ENCODE results near the gene CDKL5.

Gene CDKL5

GRCh38 chrX:18640686-18641085 lies 215.3 kb downstream of the CDKL5 start:
- in situ Hi-C loops (cut with HindIII; ENCODE audit: low sequenced_read_pairs): no loop called here

DNA sequence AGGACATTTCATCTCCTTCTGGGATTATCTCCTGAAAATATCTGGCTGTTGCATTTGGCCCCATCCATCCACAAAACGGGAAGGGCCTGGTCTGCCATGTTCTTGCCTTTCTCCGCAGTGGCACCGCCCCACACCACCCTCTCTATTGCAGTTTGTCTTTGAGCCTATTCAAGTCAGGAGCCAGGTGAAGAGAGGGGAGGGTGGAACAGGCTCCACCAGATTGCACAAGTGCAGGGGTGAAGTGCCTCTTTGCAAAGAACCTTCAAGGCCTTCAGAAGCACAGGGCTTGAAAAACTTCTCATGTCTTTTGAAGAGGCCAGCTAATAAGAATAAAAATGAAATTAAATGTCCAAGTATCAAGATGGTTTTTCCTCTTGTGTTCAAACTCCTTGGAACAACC lies 217.8 kb downstream of the CDKL5 start:
- in situ Hi-C loops (cut with HindIII; ENCODE audit: low sequenced_read_pairs): no loop called here

DNA sequence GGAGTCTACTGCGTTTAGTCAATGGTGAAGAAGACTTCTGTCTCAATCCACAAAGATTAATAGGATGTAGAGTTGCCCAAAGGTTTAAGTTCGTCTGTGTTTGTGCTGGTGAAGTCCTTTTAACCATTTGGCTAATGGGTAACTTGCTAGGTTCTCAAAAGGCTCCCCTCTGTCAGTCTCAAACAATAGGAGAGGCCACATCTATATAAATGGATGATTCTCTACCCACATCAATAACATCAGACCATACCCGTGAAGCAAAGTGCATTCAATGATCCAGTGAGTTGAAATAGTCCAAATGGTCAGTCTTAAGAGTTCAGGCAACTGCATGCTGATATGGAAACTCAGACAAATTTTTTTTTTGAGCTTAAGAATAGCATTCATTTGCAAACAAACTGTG lies 218.4 kb downstream of the CDKL5 start:
- in situ Hi-C loops (cut with HindIII; ENCODE audit: low sequenced_read_pairs): no loop called here

- in situ Hi-C loops (cut with HindIII; ENCODE audit: low sequenced_read_pairs): no loop called here
Measured at GRCh38 chrX:18647621-18648020, 222.2 kb downstream of the CDKL5 start.

GRCh38 chrX:18649498-18649951 lies 224.1 kb downstream of the CDKL5 start:
- in situ Hi-C loops (cut with HindIII; ENCODE audit: low sequenced_read_pairs): no loop called here

GRCh38 chrX:18650662-18651061 lies 225.3 kb downstream of the CDKL5 start:
- in situ Hi-C loops (cut with HindIII; ENCODE audit: low sequenced_read_pairs): no loop called here

- in situ Hi-C loops (cut with HindIII; ENCODE audit: low sequenced_read_pairs): no loop called here
Measured at GRCh38 chrX:18652636-18653035, 227.2 kb downstream of the CDKL5 start.

- in situ Hi-C loops (cut with HindIII; ENCODE audit: low sequenced_read_pairs): no loop called here
Measured at GRCh38 chrX:18654875-18655836, 229.7 kb downstream of the CDKL5 start.

DNA sequence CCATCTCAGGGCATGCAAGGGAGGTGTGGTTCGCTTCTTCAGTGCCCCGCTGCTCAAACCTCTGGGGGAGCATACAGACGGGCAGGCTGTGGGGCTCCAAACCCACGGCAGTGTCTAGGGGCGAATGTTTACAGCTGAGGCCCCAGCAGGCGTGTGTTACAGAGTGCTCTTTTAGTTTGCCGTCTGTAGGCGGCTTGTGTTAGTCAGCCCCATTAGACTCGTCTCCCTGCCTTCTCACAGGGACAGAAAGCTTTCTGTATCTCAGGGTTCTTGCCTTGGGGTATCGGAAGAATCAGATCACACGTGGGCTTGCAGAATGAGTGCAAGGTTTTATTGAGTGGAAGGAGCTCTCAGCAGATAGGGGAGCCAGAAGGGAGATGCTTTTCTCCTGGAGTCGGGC lies 235.9 kb downstream of the CDKL5 start:
- in situ Hi-C loops (cut with HindIII; ENCODE audit: low sequenced_read_pairs): no loop called here

- in situ Hi-C loops (cut with HindIII; ENCODE audit: low sequenced_read_pairs): no loop called here
Measured at GRCh38 chrX:18664947-18665346, 239.5 kb downstream of the CDKL5 start.

DNA sequence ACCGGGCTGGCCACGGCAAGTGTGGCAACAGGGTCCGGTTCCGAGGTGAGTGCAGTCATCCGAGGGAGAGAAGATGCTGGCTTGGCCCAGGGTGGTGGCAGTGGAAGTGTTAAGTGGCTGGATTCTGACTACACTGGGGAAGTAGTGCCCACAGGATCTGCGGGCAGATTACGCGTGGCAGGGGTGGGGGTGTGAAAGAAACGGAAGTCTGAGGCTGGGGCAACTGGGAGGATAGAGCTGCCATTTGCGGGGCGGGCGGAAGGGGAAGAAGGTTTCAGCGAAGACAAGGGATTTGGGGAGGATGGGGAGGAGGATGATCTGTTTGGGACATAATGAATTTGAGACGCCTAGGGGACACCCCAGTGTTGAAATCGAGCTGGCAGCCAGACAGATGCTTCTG lies 241.2 kb downstream of the CDKL5 start:
- in situ Hi-C loops (cut with HindIII; ENCODE audit: low sequenced_read_pairs): no loop called here

DNA sequence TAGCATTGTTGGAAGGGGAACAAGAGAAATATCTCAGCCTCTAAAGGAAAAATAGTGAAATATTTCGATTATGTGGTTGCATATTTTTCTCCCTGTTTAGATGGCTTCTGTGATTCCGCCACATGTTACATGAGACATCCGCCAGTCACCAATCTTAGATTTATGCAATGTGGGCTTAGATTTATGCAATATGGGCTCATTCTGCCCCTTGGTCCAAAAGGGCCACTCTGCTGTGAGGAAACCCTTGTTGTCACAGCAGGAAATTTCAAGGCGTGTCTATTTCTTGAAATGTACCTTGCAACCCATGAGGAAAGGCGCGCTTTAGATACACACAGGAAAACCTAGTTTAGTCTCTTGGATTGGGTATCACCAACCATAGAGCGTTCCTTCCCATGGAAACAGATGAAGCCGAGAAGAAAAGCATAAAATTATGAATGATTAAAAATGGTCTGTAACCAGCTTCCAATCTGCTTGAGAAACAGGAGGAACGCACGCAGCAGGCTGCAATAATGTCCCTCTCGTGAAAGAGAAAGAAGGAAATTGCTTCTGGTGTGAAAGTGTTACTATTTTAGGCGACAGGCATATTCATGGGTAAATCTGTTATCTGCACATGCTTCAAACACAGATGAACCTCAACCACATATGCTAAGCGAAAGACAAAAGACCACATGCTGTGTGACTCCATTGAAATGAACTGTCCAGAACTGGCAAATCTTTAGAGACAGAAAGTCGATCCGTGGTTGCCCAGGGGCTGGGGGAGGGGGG lies 242.8 kb downstream of the CDKL5 start:
- in situ Hi-C loops (cut with HindIII; ENCODE audit: low sequenced_read_pairs): no loop called here

- in situ Hi-C loops (cut with HindIII; ENCODE audit: low sequenced_read_pairs): no loop called here
Measured at GRCh38 chrX:18672008-18672407, 246.6 kb downstream of the CDKL5 start, which contains the start of gene RS1. TSS of gene RS1 (minus strand) at chrX:18672108. CDS start at chrX:18672068, 40 bp downstream.

DNA sequence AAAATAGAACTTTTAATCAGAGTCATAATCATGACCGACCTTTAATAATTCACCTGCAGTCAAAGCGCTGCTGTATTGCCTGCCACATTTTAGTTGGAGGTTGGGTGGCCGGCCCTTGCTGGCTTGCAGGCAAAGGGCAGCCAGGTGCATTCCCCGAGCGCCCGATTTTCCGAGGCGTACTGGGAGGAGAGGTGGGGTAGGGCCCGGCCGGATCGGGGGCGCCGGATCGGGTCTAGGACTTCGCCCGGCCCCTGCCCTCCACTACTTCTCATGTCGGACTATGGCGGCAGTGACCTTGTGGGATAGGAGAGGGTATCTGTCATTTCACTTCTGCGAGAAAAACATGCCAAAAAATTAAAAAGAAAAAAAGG lies 249.0 kb downstream of the CDKL5 start:
- in situ Hi-C loops (cut with HindIII; ENCODE audit: low sequenced_read_pairs): no loop called here

DNA sequence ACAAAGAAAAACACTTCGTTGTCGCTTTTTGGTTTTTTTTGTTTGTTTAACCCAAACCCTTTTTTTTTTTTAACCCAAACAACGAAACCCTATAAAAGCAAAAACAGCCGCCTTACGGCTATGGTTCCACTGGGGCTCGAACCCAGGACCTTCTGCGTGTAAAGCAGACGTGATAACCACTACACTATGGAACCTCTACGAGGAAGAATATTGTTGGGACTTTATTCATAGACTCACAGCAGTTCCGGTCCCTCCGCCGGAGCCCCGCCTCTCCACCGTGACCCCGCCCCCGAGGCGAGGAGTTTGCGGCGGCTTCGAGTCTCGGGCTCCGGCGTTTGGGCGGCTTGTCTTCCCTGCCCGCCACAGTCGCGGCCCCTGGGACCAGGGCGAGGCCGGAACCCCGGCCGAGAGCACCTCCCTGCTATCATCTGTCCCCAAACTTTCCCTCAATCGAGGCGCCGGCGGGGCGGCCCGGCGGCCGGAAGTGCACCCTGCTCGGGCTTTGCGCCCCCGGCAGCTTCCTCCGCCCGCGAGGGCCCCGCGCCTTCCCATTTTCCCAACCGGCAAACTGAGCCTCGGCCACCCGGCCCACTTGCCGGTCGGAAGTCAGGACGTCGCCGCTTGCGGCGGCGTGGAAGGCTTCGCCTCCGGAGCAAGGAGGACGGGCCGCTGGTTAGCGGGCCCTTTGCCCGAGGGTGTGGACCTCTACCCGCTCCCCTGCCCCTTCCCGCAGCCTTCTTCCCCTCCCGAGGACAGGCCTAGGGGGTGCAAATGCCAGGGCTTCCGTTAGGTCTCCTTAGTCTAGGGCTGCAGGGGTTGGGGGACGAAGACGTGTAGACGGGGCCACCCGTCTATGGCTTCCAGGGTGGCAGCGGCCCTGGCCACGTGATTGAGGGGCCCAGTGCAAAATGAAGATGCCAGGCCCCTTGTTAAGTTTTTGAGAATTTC lies 249.7 kb downstream of the CDKL5 start:
- in situ Hi-C loops (cut with HindIII; ENCODE audit: low sequenced_read_pairs): no loop called here

DNA sequence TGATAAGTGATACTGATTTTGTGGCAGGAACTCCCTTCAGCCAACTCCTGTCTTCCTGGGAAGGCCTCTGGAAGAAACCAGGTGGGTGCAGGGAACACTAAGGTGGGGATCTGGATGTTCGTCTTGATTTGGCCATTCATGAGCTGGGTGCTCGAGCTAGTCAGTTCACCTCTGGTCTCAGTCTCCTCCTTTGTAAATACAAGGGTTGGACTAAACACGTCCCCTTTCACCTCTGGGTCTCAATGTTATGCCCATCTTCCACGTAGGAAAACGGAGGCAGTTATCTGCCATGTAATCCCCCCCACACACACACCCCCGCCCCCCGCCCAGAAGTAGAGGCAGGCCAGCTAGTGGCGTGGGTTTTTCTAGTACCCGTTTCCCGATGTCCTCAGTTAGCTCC lies 250.6 kb downstream of the CDKL5 start:
- in situ Hi-C loops (cut with HindIII; ENCODE audit: low sequenced_read_pairs): no loop called here

GRCh38 chrX:18676470-18676869 lies 251.1 kb downstream of the CDKL5 start:
- in situ Hi-C loops (cut with HindIII; ENCODE audit: low sequenced_read_pairs): no loop called here

GRCh38 chrX:18677161-18677869 lies 251.9 kb downstream of the CDKL5 start:
- in situ Hi-C loops (cut with HindIII; ENCODE audit: low sequenced_read_pairs): no loop called here

DNA sequence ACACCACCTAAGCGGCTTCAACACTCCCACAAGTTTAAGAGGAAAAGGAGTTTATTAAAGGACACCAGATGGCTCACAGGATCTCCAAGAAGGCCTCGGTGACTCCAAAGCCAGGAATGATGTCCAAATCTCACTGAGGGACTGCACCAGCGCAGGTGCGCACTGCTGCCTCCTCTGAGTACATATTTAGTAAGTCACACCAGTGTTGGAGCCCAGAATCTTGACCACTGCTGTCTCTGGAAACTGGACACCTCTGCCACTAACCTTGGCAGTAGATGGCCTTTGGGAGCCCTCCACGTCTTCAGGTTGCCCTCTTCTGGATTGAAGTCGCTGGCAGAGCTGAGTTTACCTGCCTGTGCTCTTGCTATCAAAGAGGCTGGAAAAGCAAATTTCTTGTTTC lies 256.6 kb downstream of the CDKL5 start:
- in situ Hi-C loops (cut with HindIII; ENCODE audit: low sequenced_read_pairs): no loop called here

DNA sequence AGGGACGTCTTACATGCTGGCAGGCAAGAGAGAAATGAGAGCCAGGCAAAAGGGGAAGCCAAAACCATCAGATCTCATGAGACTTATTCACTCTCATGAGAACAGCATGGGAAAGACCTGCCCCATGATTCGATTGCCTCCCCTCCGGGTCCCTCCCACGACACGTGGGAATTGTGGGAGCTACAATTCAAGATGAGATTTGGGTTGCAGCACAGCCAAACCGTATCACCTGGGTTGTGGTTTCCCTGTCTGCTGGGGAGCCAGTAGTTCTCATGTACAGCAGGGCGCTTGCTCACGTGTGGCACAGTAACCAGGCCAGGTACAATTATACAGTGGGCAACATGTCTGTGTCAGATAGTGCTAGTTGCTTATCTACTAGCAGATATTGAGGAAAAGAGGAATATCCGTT lies 257.6 kb downstream of the CDKL5 start:
- in situ Hi-C loops (cut with HindIII; ENCODE audit: low sequenced_read_pairs): no loop called here
